GM19035 (cell line): Measurements from ENCODE around the gene EGFL7.
"Not testable (repeated sequence)": the region's sequence is repeated elsewhere in the genome, so short reads cannot be mapped to it uniquely, and the experiment has no call there.

Source experiments
- ATAC-seq: cut with Tn5 transposase; IDR thresholded peaks from one replicate; pipeline ENCODE4 v1.9.1; 2021; ENCODE audit not compliant: unreplicated experiment

EGFL7 gene

DNA sequence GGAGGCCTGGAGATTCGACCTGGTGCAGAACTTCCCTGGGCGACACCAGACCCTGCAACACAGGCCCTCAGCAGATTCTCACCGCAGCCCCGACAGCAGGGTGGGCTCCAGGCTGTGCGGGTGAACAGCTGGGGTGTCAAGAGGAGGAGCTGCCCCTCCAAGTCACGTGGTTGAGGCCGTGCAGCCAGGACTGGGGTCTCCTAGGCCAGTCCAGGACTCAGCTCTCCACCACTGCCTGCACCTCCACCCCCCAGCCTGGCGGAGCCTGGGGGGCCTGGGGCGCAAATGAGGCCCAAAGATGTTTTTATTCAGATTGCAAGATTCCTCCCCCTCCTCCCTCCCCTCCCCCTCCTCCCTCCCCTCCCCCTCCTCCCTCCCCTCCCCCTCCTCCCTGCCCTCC is 33.8 kb downstream of the EGFL7 start:
- no peak for ATAC-seq

DNA sequence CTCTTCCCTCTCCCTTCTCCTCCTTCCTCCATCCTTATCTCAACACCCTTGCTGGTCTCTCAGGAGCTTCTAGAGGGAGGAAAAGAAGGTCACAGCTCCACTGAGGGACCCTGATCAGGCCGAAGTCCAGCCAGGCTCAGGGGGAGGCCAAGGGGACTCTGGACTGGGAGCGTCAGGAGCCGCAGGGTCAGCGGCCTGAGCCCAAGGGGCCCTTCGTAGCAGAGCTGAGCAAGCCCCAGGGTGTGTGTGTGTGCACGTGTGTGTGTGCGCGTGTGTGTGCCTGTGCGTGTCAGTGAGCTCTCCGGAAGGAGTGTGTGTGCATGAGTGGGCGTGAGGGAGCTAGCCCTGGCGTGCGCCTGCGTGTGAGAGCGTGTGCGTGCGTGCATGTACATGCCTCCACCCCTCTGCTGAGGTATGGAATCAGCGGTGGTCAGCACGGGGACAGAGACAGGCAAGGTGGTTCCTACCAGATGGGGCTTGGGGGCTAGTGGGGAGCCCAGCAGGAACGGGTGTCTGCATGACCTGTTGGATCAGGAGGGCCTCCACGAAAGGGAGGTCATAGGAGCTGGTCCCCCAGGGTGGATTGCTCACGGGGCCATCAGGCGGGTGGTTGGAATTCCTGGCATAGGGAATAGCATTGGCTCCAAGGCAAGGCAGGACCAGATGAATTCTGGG is 34.6 kb downstream of the EGFL7 start:
- no peak for ATAC-seq

DNA sequence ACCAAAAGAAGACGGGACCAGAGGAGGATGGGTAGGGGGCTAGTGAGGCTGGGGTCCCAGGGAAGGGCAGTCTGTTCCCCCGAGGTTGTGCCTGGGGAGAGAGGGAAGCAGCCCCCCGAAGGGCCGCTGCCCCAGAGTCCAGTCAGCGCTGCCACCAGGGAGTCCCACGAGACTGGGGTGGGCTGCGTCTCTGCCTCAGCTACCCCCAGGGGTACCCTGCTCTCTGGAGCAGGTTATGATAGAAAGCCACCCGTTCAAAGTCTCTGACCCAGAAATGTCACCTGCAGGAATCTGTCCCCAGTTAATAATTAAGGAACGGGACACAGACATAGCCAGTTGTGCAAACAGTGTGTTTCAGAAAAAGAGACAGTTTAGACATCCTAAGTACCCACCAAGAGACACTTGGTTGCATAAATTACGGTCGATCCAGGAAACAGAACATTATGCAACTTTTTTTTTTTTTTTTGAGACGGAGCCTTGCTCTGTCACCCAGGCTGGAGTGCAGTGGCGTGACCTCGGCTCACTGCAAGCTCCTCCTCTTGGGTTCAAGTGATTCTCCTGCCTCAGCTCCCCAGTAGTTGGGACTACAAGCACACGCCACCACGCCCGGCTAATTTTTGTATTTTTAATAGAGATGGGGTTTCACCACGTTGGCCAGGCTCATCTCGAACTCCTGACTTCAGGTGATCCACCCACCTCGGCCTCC is 35.3 kb downstream of the EGFL7 start:
- ATAC-seq: no peak

DNA sequence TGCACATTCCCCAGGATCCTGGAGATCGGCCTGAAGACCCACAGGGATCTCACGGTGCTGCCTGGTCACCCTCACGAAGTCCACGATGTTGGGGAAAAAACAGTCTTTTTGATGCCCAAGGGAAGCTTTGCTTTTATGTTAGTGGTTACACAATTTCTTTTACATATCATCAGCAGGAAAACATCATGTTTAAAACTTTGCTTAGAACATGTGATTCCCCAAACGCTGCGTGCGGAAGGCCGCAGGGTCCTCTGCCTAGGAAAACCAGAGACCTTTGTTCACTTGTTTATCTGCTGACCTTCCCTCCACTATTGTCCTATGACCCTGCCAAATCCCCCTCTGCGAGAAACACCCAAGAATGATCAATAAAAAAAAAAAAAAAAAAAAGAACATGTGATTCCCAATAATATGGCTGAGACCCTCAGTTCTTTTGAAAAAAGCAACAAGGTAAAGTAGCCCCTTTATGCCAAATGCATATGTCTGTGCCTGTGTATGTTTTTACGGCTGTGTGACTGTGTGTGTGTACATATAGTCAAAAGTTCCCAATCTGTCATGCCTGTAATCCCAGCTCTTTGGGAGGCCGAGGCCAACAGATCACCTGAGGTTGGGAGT is 36.0 kb downstream of the EGFL7 start:
- ATAC-seq: no peak

DNA sequence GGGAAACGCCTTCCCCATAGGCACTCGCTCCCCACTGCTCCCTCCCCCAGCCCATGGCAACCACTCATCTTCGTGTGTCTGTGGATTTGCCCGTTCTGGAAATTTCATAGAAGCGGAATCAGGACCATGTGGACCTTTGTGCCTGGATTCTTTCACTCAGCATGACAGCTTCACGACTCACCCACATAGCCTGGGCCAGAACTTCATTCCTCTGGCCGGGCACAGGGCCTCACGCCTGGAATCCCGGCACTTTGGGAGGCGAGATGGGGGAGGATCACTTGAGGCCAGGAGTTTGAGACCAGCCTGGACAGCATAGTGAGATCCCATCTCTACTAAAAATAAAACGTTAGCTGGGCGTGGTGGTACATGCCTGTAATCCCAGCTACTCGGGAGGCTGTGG is 37.6 kb downstream of the EGFL7 start:
- no peak for ATAC-seq

DNA sequence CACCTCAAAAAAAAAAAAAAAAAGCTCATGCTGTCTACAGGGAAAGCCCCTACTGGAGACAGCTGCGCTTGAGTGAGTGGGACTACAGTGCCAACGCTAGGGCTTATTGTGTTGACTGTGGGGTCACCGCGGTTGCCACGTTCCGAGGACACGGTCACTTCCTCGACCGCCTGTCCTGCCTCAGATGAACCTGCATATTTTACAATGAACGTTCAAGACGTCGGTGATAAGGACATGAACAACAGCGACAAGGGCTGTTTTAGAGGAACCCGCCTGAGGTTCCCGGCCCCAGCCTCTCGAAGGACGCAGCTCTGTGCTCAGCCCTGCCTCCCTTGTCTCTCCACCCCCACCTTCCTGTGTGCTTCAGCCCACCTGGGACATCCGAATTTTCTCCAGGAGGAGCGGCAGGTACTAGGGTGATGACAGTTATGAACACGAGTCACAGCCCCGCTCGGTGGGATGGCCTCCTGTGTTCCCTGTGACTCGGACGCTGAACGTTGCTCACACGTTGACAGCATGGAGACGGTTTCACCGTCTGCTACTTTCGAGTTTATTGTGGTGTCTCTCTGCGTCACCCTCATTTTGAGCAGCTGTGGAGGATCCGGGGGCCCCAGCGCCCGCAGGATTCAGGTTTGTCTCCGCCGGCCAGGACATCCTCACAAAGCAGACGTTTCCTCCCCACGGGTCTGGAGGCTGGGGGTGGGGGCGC is 38.4 kb downstream of the EGFL7 start:
- ATAC-seq: no peak

DNA sequence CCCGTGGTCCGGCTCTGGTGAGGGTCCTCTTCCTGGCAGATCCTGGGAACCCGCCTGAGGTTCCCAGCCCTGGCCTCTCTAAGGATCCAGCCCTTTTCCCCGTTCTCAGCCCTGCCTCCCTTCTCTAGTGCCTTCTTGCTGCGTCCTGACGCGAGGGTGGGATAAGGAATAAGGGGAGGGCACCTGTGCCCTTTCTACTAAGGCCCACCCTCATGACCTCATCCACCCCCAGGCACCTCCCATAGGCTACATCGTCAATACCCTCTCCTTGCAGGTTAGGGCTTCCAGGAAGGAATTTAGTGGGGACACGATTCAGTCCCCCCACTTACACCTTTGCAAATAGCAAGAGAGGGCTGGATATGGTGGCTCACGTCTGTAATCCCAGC is 38.9 kb downstream of the EGFL7 start:
- no peak for ATAC-seq

DNA sequence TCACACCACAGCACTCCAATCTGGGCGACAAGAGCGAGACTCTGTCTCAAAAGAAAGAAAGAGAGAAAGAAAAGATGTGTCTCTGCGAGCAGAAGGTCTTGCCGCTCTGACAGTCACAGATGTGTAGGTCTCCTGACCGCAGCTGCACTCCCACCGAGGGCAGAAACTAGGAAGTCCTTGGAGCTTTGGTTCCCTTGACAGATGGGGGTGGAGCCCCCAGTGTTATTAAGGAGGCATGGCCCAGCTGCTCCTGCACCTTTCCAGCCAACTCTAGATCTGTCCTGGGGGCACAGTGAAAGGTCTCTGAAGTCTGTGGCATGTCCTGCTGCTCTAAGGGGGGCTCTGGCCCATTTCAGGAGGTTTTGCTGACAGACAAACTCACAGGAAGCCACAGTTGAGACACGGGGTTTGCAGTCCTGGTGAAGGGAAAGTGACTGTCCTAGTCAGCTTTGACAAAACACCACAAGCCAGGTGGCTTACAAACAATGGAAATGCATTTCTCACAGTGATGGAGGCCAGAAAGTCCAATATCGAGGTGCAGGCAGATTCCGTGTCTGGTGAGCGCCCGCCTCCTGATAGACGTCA is 40.7 kb downstream of the EGFL7 start:
- no peak for ATAC-seq

DNA sequence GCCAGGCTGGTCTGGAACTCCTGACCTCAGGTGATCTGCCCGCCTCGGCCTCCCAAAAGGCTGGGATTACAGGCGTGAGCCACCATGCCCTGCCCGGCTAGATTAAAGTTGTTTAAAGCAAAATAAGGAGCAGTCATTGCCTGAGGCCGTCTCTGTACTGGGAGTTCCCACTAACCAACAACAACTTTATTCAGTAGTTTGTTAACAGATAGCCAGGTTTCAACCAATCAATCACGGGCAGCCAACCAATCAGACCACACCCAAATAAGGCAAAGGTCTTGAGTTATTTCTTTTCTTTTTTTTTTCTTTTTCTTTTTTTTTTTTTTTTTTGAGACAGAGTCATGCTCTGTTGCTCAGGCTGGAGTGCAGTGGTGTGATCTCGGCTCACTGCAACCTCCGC is 42.0 kb downstream of the EGFL7 start:
- not testable (repeated sequence) for ATAC-seq

DNA sequence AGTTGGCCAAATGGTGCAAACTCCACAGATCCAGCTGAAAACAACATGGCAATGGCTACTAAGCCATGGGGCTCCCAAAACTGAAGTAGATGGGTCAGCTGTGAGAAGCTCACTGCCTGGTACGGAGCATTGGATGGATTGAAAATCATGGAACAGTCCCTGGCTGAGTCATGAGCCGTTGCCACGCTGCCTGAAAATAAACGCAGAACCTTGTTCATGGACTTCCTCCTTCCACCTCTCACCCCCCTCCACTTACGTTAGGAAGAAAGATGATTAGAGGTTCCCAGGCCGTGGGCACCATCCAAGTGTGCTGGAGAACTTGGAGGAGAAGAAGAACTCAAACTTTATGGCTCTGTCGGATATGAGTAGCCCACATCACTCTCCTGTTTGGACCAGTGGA is 42.8 kb downstream of the EGFL7 start:
- ATAC-seq: no peak

DNA sequence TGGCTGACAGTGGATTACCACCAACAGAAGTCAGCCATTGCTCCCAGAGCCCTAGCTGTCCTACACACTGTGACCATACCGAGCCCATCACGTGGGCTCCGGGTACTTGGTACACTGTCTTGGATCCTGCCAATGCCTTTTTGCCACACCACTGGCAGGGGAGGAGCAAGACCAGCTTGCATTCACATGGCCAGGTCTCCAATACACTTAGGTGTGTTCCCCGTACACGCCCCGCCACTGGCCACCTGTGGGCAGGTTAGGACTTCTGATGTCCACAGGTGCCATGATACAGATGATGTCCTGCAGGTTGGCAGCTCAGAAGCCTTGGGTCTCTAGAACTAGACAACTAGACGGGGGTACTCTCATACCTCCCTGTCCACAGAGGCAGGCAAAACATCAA is 44.3 kb downstream of the EGFL7 start:
- ATAC-seq: no peak

DNA sequence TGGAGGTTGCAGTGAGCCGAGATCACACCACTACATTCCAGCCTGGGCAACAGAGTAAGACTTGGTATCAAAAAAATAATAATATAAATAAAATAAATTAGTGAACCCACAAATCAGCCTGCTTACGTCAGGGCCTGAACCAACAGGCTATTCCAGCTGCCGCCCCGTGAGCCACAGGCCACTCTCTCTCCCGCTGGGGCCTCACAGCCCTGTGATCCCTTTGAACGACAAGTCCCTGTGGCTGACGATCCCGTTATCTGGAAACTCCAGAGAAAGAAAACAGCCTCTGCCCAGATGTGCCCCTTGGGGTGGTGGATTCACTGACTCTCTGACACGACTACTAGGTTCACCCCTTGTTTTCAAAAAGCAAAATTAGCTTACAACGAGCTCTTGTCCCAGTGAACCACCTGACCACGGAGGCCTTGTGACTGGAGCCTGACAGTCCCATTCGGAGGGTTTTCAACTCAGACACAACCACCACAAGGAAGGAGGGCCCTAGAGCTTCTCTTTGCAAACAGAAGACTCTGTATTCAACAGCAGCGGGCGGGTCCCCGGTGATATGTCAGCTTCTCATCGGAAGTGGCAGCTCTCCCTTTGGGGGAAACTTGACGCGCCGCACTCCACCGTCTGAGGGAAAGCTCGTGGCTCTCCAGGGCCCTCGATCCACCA is 45.3 kb downstream of the EGFL7 start:
- ATAC-seq: no peak

DNA sequence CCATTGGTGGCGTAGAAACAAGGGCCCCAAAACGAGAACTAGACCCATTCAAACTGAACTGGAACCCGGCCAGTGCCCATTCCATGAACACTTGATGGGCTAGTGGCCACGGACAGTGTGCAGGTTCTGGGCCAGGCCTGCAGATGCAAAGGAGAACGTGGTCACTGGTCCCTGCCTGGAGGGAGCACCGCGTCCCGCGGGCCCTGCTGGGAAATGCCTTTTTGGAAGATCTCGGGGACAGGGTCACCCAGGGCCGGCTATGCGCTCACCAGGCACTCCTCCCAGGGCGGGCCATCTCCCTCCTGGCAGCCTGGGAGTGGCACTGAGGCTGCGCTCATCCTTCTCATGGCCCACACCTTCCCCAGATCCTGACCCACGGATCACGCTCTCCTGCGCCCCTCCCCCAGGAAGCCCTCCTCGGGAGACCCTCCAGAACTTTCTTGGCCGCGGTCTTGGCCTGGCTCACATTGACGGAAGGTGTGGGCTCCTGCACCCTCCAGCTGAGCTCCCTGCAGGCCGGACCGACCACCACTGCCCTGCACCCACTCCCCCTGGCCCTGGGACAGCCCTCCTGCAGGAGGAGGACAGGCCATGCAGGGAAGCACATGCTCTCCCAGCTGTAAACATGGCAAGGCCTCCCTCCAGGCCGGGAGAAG is 46.9 kb downstream of the EGFL7 start:
- ATAC-seq: no peak

DNA sequence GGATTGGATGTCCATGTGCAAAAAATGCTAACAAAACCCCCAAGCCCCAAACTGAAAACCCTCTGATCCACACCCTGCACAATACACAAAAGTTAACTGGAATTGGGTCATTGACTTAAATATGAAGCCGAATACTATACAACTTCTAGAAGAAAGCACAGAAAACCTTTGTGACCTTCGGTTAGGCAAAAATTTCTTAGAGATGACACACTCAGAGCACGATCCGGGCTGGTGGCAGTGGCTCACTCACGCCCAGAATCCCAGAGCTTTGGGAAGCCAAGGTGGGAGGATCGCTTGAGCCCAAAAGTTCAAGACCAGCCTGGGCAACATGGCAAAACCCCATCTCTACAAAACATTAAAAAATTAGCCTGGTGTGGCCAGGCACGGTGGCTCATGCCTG is 47.8 kb downstream of the EGFL7 start:
- ATAC-seq: no peak

DNA sequence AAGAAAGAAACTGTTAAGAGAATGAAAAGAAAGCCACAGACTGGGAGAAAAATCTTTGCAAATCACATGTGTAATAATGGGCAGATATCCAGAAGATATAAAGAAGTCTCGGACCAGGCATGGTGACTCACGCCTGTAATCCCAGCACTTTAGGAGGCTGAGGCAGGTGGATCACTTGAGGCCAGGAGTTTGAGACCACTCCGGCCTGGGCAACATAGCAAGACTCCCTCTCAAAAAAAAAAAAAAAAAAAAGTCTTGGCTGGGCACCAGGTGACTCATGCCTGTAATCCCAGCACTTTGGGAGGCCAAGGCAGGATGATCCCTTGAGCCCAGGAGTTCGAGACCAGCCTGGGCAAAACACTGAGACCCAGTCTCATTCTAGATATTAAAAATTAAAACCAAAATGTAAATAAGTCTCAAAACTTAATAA is 48.5 kb downstream of the EGFL7 start:
- not testable (repeated sequence) for ATAC-seq

DNA sequence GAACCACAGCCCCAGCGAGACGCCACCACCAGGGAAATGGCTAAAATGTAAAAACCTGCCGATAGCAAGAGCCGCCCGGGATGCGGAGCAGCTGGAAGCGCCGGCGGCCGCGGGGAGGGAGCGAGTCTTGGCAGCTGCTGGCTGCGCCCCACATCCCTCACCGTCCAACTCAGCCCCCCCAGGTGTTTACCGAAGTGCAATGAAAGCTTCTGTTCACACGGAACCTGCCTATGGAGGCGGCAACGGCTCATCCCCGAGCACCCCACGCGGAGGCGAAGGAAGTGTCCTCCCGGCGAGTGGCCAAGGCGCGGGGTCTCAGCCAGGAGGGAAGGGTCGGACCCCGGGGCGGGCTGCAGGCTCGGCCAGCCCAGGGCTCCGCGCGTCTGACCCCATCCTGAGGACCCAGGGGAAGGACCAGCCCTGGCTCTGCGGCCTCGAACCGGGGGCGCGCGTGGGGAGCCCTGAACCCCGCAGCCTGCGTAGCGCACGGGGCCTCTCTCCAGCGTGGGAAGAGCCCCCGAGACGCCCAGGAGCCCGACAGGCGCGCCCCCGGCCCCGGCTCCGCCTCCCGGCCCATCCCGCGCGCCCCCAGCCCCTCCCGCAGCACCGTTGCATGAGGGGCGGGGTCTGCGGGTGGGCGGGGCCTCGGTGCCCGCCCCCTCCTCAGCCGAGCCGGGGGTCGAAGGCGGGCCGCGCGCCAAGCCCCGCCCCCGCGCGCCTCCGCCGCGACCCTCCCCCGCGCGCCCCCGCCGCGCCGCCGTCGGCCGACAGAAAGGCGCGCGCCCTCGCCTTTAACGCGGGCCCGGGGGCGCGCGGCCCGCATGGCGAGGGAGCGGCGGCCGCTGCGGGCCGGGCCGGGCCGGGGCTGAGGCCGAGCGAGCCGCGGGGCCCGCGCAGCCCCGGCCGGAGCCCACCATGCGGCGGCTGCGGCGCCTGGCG is 49.3 kb downstream of the EGFL7 start, which contains the start of gene DIPK1B:
Gene DIPK1B, plus strand, starts transcription at position 822 of the 939 bp plus-strand sequence. Its CDS starts 94 bp downstream, at position 916.
- no peak for ATAC-seq

DNA sequence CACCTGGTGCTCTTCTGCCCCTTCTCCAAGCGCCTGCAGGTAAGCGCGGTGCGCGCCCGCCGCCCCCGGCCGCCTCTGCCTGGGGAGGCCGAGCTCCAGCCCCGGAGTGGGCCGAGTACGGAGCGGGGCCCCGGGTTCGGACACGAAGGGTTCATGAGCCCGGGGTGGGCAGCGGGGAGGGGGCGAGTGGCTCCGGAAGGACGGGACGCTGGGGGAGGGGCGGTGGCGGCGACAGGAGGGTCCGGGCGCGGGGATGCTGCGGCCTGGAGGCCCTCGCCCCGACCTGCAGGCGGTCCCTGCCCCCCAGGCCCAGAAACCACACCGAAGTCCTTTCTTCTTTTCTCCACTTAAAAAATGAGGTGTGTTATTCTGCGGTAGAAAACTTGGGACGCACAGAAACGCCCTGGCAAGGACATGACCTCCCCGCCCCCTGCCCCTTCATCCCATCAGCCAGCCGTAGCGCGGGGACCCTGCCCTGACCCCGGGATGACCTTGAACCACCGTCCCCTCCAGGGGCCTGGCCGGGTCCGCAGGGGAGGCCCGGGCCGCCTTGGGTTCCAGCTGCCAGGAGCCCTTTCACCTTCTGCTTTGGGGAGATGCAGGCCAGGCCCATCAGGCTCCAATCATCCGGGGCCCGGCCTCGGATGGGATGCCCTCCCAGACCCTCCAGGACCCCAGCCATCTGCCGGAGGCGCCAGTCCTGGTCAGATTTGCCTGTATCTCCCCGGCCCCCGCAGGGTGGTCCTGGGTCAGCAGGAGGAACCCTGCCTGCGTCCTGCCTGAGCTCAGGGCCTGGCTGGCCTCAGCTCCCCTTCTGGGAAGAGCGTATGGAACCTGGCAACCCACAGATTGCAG is 50.2 kb downstream of the EGFL7 start:
- no peak for ATAC-seq

DNA sequence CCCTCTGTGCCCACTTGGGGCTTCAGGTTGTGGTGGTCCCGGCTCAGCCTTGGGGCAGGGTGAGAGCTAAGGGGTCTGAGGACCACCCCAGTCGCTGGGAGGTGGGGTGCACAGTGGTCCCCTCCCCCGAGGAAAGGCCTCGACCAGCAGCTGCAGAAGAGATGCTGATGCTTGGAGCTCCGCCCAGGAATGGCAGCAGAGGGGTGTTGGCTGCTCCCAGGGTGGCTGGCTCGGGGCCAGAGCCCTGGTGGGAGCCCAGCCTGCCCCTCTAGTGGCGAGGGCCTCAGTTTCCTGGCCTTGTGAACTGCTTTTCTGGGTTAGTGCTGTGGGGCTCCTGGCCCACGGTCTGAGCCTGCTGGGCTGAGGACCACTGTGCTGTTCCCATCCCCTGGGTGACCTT is 50.8 kb downstream of the EGFL7 start:
- ATAC-seq: no peak
